Activated T-helper 1 cell treated with anti-CD3 and anti-CD28 coated beads, Interleukin-12 subunit alpha, Interleukin-12 subunit beta, Interleukin-2, Interleukin-4 antibody, amounts not matched to agents 30 ng/mL and 10 ng/mL and 1 ng/mL, durations not matched to agents 14 hours and 24 hours and 36 hours (primary cell): ENCODE data around the gene OMA1. TPM values are rescaled to one million over a fixed set of nuclear protein-coding genes. Genes with fewer than 3 reads are reported as not detected.
"Not testable (repeated sequence)": the region's sequence is repeated elsewhere in the genome, so short reads cannot be mapped to it uniquely, and the experiment has no call there.

Experiments
- DNase-seq: peaks from one replicate; pipeline ENCODE4 v3.0.0; 2021; ENCODE audit warnings: low spot score
- H3K27ac Mint-ChIP-seq: one replicate; pipeline ENCODE4 v1.8.0; 2021; ENCODE audit warnings: mild to moderate bottlenecking, mixed read lengths
- H3K27me3 Mint-ChIP-seq: one replicate; pipeline ENCODE4 v1.8.0; 2022; ENCODE audit warnings: mild to moderate bottlenecking, moderate library complexity, mixed read lengths; ENCODE audit not compliant: insufficient read depth
- H3K36me3 Mint-ChIP-seq: one replicate; pipeline ENCODE4 v1.8.0; 2021; ENCODE audit warnings: low read depth, mixed read lengths
- H3K4me1 Mint-ChIP-seq: one replicate; pipeline ENCODE4 v1.8.0; 2021; ENCODE audit warnings: low read depth, mixed read lengths
- H3K4me3 Mint-ChIP-seq: one replicate; pipeline ENCODE4 v1.8.0; 2021; ENCODE audit warnings: mild to moderate bottlenecking, moderate library complexity, mixed read lengths
- H3K9me3 Mint-ChIP-seq: one replicate; pipeline ENCODE4 v1.8.0; 2021; ENCODE audit warnings: mixed read lengths
- intact Hi-C: fragments of 100-400 bp; cut with micrococcal nuclease; formaldehyde crosslinking; loops from one replicate; pipeline ENCODE4 v1.15.1; 2024
- total RNA-seq: library from RNA; stranded (reverse); gene quantifications from 2 replicates; pipeline ENCODE4 v1.2.3, GENCODE V29; 2022

OMA1 gene
- total RNA-seq, 1 donor from 2014 or later: 12.9 TPM

DNA sequence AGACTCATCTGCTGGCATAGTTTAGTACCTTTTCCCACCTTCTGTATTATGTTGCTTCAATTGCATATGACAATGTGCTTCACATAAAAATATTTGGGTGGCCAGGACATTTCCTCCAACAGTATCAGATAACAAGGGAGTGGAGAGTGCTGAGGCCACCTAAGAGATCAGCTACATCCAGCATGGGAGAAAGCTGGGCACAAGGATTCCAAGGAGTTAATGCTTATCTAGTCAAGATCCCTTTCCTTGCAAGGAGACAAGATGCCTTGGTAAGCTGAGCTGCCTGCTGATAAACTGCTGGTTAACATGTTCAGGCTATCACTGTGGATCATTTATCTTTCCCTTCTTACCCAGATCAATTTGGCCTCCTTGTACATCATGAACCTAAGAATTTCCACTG is 25.1 kb upstream of the OMA1 start:
- H3K27me3 Mint-ChIP-seq: peaks cover 72% of the 10 kb centered on the region
- no peaks in the 10 kb centered on the region for H3K9me3 Mint-ChIP-seq
- no peak overlapping the region for H3K27ac Mint-ChIP-seq
- DNase-seq: no peak
- H3K4me3 Mint-ChIP-seq: no peak overlapping the region
- intact Hi-C loops: loop anchor here (2.0 to 10.0 kb wide), 3 partner anchors 47 to 1147 kb away; partner anchors contain the start of gene DAB1
- H3K36me3 Mint-ChIP-seq: peaks cover 7% of the 10 kb centered on the region
- H3K4me1 Mint-ChIP-seq: peaks cover 38% of the 10 kb centered on the region

DNA sequence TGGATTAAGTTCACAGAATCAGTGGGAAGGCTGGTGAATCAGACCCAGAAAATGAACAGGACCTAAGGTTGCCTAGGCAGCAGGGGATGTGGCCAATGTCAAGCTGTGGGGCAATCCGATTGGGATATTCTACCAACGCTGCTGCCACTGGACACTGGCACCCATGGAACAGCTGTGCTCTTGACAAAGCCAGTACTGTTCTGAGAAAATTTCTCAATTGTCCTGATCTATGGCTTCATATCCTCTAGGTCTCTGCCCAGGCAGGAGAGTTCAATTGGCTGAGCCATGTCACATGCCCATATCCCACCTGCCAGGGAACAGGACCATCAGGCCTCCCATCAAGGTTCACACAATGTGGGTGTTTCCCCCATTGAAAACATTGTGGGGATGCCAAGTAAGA is 24.3 kb upstream of the OMA1 start:
- DNase-seq: no peak
- Mint-ChIP-seq H3K4me3 (no peak overlapping the region), H3K27me3 (peaks cover 74% of the 10 kb centered on the region), H3K4me1 (peaks cover 31% of the 10 kb centered on the region), H3K36me3 (peaks cover 6% of the 10 kb centered on the region), H3K9me3 (no peaks in the 10 kb centered on the region), H3K27ac (no peak overlapping the region)
- intact Hi-C loops: loop anchor here (10.0 kb wide), 1 partner anchor 1146 kb away; the partner anchor contains the start of gene DAB1

DNA sequence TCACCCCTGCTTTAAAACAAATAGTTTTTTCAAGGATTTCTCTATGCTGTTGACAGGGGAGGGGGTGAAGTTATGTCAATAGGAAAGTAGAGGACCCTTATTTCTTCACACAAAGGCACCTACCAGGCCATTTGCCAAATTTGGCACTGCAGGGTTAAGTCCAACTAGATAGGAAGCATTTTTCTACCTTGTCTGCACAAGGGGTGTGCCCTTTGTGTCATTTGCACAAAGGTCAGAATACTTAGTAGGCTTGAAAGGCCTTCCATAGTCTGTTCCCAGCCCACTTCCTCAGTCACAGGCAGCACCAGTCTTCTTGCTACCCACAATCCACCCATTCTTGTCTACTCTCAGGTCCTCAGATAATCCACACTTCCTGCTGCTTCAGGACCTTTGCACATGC is 23.6 kb upstream of the OMA1 start:
- intact Hi-C loops: loop anchor here (10.0 kb wide), 1 partner anchor 1145 kb away; the partner anchor contains the start of gene DAB1
- H3K27me3 Mint-ChIP-seq: peaks cover 74% of the 10 kb centered on the region
- peaks cover 4% of the 10 kb centered on the region for H3K36me3 Mint-ChIP-seq
- H3K4me3 Mint-ChIP-seq: no peak overlapping the region
- no peaks in the 10 kb centered on the region for H3K9me3 Mint-ChIP-seq
- H3K4me1 Mint-ChIP-seq: peaks cover 26% of the 10 kb centered on the region
- H3K27ac Mint-ChIP-seq: no peak overlapping the region
- DNase-seq: no peak

DNA sequence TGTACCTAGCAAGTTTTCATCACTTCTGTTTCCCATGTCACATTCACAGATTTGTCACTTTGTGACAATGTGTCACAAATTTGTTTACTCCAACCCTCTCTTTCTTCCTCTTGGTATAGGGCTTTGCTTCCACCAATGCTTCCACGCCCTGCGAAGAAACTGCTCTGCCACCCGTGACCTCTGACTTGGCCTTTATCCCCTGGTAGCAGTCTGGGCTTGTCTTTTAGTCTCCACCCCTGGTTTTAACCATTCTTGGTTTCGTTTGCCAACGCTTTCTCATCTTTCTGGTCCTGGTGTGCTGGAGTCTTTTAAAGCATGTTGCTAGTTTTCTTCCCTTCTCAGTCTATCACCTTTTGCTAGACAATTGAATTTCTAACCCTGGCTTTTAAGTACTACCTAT is 22.4 kb upstream of the OMA1 start:
- intact Hi-C loops: no loop called here
- no peak for DNase-seq
- Mint-ChIP-seq H3K4me1 (peaks cover 17% of the 10 kb centered on the region), H3K4me3 (no peak overlapping the region), H3K27me3 (peaks cover 79% of the 10 kb centered on the region), H3K27ac (no peak overlapping the region), H3K9me3 (no peaks in the 10 kb centered on the region), H3K36me3 (peaks cover under 1% of the 10 kb centered on the region)

DNA sequence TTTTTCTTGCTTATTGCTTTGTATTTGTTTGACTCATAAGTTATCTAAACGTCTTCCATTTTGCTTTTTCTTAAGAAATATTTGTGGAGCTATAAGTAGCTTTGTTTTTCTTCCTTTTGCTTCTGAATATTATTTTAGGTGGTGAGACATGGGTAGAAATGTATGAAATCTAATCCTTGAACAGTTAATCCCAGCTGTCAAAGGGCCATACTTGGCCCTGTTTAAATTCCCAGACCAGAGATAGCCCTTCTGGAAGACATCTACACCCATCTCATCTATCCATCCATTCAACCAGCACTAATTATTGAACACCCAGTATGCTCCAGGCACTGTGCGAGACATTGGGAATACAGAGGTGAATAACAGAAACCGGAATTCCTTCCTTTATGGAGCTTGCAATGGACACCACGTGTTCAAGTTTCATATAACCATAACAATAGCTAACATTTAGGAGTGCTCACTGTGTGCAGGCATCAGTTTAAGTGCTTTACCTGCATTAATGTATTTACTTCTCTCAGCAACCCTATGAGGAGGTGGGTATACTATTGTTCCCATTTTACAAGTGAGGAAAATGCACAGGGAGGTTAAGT is 21.8 kb upstream of the OMA1 start:
- H3K4me3 Mint-ChIP-seq: no peak overlapping the region
- H3K27me3 Mint-ChIP-seq: peaks cover 76% of the 10 kb centered on the region
- DNase-seq: no peak
- intact Hi-C loops: no loop called here
- no peaks in the 10 kb centered on the region for H3K36me3 Mint-ChIP-seq
- no peak overlapping the region for H3K27ac Mint-ChIP-seq
- H3K9me3 Mint-ChIP-seq: no peaks in the 10 kb centered on the region
- peaks cover 11% of the 10 kb centered on the region for H3K4me1 Mint-ChIP-seq

DNA sequence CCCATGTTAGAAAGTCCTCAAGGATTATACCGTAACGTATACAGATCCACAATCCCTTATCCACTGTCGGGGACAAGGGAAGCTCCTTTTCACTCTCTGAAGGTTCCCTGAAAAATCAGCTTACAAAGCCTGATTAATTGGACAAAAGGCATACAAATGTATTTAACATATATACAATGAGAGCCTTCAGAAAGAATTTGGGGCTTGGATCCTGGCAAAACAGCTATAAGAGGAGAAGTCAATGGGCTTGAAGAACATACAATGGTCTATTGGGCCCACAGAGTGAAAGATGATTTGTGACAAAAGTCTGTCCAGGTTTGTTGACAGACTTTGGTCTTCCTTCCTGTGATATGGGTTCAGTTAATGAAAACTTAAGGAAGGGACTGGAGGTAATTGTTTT is 19.8 kb upstream of the OMA1 start:
- H3K9me3 Mint-ChIP-seq: no peaks in the 10 kb centered on the region
- H3K36me3 Mint-ChIP-seq: no peaks in the 10 kb centered on the region
- no peak overlapping the region for H3K4me3 Mint-ChIP-seq
- intact Hi-C loops: no loop called here
- H3K27me3 Mint-ChIP-seq: peaks cover 77% of the 10 kb centered on the region
- no peaks in the 10 kb centered on the region for H3K4me1 Mint-ChIP-seq
- no peak overlapping the region for H3K27ac Mint-ChIP-seq
- no peak for DNase-seq

DNA sequence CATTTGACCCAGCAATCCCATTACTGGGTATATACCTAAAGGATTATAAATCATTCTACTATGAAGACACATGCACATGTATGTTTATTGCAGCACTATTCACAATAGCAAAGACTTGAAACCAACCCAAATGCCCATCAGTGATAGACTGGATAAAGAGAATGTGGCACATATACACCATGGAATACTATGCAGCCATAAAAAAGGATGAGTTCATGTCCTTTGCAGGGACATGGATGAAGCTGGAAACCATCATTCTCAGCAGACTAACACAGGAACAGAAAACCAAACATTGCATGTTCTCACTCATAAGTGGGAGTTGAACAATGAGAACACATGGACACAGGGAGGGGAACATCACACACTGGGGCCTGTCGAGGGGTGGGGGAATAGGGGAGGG is 17.2 kb upstream of the OMA1 start:
- intact Hi-C loops, H3K36me3 Mint-ChIP-seq, H3K4me1 Mint-ChIP-seq, DNase-seq, H3K9me3 Mint-ChIP-seq, H3K27ac Mint-ChIP-seq, H3K4me3 Mint-ChIP-seq: not testable (repeated sequence)
- peaks cover 69% of the 10 kb centered on the region for H3K27me3 Mint-ChIP-seq

DNA sequence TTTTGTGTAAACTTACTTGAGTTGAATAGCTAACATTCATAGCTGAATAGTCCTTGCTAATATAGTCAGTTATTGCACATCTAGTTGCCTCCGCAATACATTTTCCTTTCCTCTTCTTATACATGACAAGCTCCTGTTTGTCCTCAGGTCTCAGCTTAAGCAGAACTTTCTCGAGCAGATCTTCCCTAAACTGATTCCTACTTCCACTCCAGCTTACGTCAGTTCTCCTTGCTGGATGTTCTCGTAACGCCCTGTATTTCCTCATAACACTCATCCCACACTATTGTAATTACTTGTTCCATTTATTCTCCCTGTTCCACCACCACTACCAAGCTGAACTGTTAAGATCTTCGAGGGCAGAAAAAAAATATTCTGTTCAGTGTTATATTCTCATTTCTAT is 15.1 kb upstream of the OMA1 start:
- no peaks in the 10 kb centered on the region for H3K36me3 Mint-ChIP-seq
- no peaks in the 10 kb centered on the region for H3K9me3 Mint-ChIP-seq
- no peaks in the 10 kb centered on the region for H3K4me1 Mint-ChIP-seq
- H3K27me3 Mint-ChIP-seq: peaks cover 75% of the 10 kb centered on the region
- H3K27ac Mint-ChIP-seq: no peak overlapping the region
- intact Hi-C loops: no loop called here
- DNase-seq: no peak
- no peak overlapping the region for H3K4me3 Mint-ChIP-seq

DNA sequence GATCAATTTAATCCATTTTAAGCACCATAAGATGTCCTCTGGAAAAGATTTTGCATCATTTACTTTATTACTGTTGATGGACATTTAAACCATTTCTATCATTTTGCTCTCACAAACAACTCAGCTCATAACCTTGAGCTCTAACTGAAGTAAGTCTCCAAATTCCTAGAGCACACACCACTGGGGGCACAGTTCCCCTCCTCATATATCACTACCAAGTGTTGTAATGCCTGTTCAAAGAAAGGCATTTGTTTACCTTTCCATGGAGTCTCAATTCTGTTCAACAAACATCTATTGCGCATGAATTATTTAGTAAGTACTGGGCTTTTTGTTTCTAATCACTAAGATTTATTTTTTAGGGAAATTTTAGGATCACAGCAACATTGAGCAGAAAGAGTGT is 8.9 kb upstream of the OMA1 start:
- Mint-ChIP-seq H3K9me3 (no peaks in the 10 kb centered on the region), H3K4me1 (no peaks in the 10 kb centered on the region), H3K27me3 (peaks cover 51% of the 10 kb centered on the region), H3K4me3 (no peak overlapping the region), H3K36me3 (no peaks in the 10 kb centered on the region), H3K27ac (no peak overlapping the region)
- intact Hi-C loops: no loop called here
- DNase-seq: no peak

DNA sequence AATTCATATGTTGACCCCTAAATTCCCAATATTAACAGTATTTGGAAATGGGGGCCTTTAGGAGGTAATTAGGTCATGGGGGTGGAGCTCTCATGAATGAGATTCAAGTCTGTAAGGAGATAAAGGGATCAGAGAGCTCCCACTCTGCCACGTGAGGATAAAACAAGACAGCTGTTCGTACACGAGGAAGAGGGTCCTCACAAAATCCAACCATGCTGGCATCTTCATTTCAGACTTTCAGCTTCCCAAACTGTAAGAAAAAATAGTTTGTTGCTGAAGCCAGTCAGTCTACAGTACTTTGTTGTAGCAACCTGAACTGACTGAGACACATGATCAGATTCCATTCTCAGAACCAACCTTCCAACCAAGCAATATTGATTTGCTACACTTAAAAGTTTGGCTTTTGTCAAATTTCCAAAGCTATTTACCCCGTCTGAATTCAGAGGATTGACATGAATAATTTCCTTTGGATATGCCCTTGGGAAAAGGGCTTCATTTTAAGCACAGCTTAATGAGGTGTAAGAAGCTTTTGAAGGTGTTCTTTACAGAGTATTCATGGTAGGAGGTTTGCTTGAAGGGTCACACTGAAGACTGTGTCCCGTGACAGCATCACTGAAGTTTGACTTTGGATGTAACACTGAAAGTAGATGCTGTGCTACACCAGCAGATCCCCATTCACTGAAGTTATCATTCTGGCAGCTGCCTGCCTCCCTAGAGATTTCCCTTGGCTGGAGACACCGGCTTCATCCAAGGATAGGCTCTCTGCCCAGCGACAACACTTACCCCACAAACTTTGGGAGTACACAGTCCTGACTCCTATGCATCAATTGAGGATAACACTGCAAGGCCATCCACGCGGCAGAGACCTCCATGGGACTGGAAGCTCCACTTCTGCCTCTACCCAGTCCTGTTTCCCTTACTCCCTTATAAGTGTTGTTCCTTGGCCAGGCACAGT is 4.9 kb upstream of the OMA1 start:
- H3K4me3 Mint-ChIP-seq: no peak overlapping the region
- H3K4me1 Mint-ChIP-seq: peaks cover 6% of the 10 kb centered on the region
- no peak overlapping the region for H3K27ac Mint-ChIP-seq
- H3K9me3 Mint-ChIP-seq: no peaks in the 10 kb centered on the region
- intact Hi-C loops: no loop called here
- H3K36me3 Mint-ChIP-seq: no peaks in the 10 kb centered on the region
- DNase-seq: no peak
- peaks cover 36% of the 10 kb centered on the region for H3K27me3 Mint-ChIP-seq

DNA sequence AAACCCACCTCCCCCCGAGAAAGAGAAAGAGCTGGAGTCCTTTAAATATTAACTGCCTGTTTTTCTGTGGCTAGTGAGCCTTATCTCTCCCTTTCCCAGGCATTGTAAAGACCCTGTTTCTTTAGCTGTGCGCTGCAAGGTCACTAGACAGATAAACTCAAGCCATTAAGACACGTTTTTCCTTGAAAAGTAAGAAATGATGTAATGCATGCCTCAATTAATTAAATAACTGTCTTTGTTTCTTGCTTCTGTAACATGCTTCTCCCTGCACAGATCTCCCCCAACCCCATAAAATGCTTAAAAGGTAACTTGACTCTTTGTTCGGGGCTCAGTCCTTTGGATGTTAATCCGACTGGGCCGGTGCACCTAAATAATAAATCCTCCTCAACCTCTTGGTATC is 2.8 kb upstream of the OMA1 start:
- not testable (repeated sequence) for H3K9me3 Mint-ChIP-seq, H3K36me3 Mint-ChIP-seq, DNase-seq, H3K27ac Mint-ChIP-seq, H3K4me3 Mint-ChIP-seq
- peaks cover 19% of the 10 kb centered on the region for H3K4me1 Mint-ChIP-seq
- peaks cover 27% of the 10 kb centered on the region for H3K27me3 Mint-ChIP-seq
- intact Hi-C loops: loop anchor here (5.0 to 10.0 kb wide), 3 partner anchors 356 to 748 kb away; partner anchors contain the start of gene FGGY

DNA sequence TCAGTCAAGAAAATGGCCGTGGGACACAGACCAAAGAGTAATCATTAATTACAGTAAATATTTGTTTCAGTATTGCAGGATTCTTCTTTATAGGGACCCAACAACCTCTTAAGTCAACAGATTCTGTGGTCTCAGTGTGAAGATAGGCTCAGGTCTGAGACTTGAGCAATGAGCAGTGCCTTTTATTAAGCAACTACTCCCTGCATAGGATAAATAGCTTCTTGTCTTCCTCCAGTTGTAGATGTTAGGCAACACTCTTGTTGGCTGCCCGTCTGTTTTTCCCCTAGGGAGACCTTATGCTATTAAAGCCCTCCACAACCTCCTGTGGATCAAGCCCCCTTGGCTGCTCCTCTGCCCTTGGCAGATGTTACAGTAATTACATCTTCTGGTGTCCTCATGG is 1.8 kb upstream of the OMA1 start:
- Mint-ChIP-seq H3K4me1 (peaks cover 19% of the 10 kb centered on the region), H3K27ac (no peak overlapping the region), H3K4me3 (no peak overlapping the region), H3K9me3 (no peaks in the 10 kb centered on the region), H3K36me3 (no peaks in the 10 kb centered on the region), H3K27me3 (peaks cover 24% of the 10 kb centered on the region)
- no peak for DNase-seq
- intact Hi-C loops: loop anchor here (5.0 to 10.0 kb wide), 3 partner anchors 356 to 749 kb away; partner anchors contain the start of gene FGGY
